Activated T-cell treated with anti-CD3 and anti-CD28 coated beads for 24 hours (primary cell): Measurements from ENCODE around the gene KCNT1.

Experiments used
- DNase-seq: peaks from one replicate; pipeline ENCODE4 v3.0.0-alpha.2; 2020; ENCODE audit warnings: low read depth

KCNT1 gene

DNA sequence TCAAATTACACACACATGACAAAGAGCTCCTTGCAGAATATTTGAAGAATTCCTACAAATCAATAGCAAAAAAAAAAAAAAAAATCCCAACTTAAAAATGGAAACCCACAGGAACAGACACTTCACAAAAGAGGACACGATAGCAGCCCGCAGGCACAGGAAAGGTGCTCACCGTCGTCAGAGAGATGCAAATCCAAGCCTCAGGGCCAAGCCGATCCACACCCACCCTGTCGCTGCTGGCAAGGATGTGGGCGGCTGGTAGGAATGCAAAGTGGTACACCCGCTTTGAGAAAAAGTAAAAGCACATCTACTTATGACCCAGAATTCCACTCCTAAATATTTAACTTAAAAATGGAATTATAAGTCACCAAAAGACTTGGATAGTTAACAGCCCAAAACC is 28.0 kb upstream of the KCNT1 start:
- no peak for DNase-seq

DNA sequence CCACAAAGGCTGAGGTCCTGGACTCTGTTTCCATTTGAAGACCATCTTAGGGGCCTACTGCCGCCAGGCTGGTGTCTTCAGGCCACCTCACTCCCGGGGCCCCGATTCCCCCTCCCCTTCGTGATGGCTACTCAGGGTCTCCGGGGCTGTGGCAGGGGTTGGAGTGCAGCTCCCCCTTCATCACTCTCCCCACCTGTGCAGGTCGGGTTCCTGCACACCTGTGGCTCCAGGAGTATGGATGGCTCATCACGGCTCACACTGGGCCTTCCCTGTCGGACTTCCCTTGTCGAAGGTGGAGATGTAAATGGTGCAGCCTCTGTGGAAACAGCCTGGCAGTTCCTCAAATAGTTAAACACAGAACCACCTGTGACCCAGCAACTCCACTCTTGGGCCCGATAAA is 27.0 kb upstream of the KCNT1 start:
- DNase-seq: no peak

DNA sequence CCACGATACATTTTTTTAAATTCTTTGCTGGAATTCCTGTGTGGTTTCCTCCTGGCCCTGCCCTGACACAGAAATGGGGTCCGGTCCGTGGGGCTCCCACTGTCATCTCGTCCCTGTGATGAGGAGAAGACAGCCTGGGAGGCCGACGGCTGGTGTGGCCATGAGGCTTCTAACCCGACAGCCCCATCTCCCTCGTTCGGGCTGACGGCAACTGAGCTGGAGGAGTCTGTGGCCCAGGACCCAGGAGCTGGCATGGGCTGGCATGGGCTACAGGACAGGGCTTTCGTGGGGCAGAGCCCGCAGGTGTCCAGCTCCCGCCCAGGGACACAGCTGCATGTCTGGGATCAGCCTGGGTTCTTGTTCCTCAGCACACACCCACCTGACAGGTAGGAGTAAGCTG is 25.1 kb upstream of the KCNT1 start:
- no peak for DNase-seq

DNA sequence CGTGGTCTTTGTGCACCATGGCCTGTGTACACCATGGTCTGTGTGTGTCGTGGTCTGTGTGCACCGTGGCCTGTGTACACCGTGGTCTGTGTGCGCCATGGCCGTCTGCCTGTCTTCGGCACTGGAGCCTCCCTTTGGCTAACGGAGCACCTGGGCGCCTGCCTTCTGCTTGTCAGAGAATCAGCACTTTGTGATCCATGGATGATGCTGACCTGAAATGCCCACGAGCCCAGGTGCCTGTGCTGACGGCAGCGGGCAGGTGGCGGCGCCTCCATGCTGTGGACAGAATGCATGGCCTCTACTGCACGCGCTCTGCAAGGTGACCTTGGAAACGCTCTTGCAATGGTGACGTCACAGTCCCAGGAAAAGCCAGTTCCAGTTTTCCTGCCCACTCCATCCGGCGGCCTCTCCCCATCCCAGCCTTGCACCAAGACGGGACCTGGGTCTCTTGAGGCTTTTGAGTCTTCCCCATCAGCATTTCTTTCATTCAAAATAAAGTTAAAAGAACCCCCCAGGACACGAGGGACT is 24.3 kb upstream of the KCNT1 start:
- DNase-seq: no peak

DNA sequence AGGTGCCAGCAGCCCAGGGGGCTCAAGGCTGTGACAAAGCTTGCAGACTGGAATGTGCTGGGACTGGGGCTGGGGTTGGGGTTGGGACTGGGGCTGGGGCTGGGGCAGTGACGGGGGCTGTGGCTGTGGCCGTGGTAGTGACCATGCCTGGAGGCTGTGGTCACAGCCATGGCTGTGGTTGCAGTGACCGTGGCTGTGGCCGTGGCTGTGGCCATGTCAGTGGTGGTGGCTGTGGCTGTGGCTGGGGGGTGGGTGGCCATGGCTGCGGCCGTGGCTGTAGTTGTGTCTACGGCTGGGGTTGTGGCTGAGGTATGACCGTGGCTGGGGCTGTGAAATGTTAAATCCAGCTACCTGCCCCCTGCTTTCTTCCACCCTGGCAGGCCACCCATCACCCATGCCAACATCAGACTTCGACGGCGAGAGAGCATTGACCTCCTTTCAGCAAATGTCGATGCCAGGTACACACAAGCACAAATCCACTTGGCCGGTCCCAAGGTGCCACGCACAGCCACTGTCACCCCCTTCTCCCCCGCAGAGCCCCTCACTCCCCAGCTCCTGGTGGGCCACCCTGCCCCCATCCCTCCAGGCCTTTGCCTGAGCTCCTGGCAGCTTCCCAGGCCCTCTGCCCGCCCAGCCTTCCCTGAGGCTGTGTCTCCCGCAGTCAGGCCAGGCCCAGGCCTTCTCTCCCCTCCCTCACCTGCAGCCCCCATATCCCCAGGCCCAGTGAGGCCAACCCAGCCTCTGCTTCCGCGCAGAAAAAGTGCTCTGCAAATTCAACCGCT is 23.6 kb upstream of the KCNT1 start:
- DNase-seq: no peak

DNA sequence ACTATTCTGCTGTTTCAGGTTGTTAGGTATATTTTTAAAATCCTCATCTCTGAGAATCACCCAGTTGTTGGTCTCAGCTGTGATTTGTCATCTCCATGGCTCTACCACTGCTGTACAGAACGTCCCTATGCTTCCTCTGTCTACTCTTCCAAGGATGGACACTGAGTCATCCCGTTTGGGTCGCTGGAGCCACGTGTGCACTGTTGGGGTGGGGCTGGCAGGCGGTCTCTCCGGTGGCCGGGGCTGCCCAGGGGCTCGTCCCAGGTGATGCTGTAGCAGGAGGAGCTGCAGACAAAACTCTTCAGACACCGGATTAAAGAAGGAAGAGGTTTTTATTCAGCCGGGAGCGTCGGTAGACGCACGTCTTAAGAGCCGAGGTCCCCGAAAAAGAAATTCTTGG is 21.9 kb upstream of the KCNT1 start:
- no peak for DNase-seq

DNA sequence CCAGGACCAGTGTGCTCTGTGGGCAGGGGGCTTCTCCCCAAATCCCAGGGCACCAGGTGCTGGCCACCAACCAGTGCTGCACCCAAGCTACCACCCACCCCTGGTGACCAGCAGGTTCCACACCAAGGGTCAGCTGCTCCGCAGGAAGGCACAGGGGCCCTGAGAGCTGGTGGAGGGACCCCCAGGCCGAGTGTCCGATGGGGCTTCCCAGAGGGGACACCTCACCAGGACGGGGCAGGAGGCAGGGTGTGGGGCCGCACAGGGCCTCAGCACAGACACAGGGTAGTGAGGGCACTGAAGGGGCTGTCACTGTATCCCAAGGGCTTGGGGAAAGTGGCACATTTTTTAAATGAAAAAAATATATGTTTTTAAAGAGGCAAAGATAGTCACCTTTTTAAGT is 20.8 kb upstream of the KCNT1 start:
- no peak for DNase-seq

DNA sequence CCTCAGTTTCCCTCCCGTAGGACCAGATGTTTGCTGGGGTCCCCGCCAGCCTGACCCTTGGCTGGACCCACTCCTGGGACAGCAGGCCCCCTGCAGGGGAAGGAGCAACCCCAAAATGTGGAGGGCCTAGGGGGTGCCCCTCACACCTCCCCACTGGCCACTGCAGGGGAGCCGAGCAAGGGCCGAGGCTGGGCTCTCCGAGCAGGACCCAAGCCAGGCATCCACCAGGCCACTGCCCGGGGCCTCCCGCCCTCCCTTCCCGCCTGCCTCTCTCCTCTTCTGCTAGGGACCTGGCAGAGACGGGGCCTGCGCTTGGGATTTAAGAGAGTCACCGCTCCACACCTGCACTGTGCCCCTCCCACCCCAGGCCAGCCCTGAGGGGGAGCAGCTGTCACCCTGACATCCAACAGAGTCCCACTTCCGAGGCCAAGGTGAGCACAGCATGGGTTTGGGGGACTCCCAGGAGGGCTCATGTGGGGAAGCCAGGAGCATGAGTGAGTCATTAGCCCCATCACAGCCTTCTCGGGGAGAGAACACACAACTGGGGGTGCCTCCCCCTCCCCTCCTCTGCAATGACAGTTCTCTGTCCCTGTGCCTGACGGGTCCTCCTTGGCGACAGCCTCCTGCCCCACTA is 18.5 kb upstream of the KCNT1 start:
- DNase-seq: no peak

DNA sequence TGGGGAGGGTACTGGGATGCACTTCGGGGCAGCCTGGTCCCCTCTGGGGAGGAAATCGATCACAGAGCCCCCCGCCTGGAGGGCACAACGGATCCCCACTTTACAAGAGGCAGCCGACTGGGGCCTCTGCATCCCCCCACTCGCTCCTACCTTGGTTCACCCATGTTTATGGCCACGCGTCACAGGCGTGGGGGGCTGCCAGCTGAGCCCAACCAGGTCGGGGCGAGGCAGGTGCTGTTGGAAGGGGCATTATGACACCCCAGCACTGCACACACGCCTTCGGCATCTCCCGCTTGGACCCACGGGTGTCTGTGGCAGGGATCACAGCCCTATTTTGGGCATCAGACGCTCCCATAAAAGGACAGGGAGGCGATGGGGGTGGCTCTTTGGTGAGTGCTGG is 17.3 kb upstream of the KCNT1 start:
- DNase-seq: no peak

DNA sequence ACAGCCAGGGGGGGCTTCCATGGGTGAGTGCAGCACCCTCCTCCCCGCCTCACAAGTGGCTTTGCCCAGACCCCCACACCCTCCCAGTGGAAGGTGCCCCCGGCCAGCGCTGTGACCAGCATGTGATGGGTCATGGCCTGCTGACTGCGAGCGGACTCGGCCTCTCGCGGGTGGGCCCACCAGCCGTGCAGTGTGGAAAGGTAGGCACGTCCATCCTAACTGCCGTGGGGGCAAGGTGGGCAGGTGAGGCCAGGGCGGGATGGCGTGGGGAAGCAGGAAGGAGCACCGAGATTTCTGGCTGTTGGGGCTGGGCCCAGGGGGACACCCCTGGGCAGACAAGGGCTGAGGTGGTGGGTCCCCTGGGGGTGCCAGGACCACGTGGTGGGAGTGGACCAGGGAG is 14.8 kb upstream of the KCNT1 start:
- DNase-seq: no peak

DNA sequence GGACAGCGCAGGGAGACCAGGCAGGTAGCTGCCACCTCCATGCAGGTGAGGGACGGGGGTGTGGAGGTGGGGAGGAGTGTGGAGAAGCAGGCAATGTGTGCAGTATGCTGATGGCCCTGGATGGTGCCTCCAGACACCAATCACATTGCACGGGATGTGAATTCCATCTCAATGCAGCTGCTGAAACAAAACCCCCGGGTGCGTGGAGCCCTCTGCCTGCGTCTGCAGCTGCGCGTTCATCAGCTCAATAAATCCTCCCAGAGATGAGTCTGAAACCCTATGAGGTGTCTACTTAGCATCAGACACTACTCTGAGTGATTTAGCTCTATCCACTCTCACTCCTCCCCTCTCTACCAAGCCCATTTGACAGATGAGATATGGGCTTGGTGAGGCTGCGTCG is 13.0 kb upstream of the KCNT1 start:
- no peak for DNase-seq

DNA sequence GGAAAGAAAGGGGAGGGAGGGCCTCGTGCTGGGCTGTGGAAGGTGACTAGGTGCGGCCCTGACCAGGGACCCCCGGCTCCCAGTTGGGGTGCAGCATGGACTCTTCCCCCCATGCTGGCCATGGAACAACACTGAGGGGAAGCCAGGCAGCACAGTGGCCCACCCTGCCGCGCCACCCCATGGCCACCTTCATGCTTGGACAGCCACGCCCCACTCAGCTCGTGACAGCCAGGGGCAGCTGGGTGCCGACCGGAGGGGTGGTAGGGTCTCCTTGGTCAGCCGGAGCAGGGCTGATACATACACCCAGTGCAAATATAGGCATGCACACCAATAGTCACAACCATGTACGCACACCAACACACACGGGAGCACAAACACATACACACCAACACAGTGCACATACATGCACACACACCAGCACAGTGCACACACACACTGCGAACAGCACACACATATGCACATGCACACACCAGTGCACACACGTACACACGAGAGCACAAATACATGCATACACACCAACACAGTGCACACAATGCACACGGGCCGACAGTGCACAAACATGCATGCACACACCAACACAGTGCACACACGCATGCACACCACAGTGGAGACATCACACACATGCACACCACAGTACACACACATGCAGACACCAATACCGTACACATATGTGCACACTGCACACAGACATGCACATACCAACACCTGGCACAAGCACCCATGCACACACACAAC is 11.0 kb upstream of the KCNT1 start:
- DNase-seq: no peak

DNA sequence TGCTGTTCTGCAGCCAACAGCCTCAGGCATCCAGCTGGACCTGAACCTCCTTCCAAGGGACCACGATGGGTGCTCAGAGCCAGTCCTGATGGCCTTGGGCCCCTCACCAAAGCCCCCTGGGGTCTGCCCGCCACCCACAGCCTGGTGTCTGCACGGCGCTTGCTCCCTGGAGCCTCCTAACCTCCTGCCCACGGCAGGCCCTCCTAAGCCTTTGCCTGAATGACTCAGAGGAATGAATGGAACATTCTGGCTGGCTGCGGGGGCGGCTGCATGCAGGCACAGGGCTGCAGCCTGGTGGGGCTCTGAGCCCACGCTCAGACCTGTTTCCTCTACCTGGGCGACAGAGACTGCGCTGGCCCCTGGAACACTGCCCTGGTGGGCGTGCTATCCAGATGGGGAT is 9.6 kb upstream of the KCNT1 start:
- DNase-seq: no peak

DNA sequence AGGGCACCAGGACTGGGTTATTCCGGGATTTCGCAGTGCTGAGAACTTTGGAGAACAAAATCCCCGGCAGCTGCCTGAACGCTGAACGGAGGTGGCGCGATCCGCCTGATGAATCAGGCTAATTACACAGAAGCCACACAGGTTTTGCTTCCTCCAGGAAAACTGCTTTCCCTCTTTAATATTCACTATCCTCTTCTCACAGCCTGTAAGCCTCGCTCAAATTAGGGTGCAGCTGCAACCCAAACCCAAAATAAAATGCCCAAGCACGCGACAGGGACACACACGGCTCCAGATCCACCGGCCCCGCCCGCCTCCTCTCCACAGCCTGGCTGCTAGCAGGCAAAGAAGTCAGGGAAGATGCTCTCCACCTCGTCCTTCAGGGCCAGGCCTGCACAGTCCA is 8.7 kb upstream of the KCNT1 start:
- DNase-seq: no peak

DNA sequence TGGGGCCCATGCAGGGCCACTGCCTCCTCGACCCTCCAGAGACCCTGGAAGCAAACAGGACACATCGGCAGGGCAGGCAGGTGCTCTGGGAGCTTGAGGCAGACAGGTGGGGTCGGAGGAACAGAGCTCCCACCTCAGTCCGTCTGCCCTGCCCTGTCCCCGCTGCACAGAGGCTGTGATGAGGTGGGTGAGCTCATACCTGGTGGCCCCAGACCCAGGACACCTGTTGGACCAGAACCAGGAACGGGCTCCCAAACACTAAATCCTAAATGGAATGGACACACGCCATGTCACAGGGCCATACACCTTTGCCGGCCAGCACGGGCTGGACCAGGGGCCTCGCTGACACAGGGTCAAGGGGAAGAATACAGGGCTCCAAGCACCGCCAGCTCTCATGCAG is 8.2 kb upstream of the KCNT1 start:
- DNase-seq: no peak

DNA sequence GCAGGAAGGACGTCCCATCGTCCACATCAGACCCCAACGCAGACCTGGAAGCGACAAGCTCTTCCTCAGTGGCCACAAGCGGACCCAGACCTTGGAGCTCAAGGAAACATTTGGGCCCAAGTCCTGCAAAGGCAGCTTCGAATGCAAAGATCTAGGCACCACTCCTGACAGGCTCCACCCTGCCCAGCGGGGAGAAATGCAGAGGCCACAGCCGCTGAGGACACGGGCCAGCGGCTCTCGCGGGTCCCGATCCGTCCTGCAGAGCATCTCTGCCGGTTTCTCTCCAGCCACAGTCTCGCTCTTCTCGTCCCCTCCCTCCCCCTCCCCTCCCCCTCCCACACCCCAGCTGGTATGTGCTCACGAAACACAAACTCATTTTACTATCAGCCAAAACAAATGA is 7.6 kb upstream of the KCNT1 start:
- no peak for DNase-seq

DNA sequence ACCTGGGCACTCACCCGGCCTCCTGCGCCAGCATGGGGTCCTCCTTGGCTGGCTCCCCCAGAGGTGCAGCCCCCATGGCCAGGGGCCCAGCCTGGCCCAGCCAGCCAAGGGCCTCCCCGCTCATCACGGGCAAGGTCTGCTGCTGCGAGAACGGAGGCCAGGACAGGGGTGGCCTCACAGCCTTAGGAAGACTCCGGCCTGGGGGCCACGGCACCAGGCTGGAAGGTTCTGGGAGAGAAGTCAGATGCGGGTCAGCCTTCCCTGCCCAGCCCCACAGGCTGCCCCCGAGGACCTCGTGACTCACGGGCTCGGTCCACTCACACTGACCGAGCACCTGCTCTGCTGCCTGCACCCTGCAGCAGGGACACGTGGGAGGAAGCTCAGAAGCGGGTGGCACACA is 6.9 kb upstream of the KCNT1 start:
- no peak for DNase-seq

DNA sequence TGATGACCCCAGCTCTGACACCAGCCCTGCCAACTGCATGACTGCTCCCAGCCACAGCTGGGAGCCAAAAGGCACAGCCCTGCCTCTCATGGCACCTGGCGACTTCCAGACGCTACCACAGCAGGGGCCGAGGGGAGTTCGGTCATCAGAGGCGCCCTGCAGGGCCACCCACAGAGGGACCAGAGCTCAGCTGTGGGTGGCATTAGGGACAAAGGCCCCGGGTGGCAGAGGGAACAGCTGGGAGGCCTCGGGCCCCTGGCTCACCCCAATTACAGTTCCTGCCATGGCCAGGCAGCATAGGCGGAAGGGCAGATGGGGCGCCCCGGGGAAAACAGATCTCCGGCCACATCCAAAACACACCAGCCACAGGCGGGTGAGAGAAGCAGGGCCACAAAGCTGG is 6.3 kb upstream of the KCNT1 start:
- DNase-seq: no peak

DNA sequence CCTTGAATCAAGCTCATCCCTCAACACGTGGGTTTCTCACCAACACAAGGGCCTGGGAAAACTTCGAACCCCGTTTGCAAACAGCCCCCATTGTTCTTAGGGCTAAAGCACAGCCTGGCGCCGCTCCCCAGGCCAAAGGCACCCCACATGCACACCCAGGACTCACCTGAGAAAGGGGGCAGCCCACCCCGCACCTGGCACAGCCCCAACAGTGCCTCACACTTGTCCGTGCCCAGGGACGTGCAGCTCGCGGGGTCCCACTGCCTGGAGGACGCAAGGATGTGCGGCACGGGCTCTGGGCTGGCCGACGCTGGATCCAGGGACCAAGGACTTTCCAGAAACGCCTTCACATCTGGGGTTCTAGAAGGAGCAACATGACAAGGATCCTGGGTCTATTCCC is 5.5 kb upstream of the KCNT1 start:
- no peak for DNase-seq

DNA sequence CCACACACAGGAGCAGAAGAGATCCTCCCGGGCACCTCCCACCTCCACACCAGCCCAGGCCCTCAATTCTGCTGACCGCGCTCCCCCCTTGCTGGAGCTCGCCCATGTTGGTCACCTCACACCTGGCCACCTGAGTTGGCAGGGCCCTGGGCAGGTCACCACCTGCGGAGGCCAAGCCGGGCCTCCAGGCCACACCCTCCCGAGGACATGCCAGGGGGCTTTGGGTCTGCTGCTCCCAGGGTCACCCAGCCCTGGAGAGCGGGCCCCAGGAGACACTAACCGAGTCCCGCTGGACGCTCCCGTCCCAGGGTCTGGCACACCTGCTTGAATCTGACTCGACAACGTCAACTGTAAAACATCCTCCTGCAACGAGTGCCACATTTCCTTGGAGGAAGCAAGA is 4.8 kb upstream of the KCNT1 start:
- DNase-seq: no peak

DNA sequence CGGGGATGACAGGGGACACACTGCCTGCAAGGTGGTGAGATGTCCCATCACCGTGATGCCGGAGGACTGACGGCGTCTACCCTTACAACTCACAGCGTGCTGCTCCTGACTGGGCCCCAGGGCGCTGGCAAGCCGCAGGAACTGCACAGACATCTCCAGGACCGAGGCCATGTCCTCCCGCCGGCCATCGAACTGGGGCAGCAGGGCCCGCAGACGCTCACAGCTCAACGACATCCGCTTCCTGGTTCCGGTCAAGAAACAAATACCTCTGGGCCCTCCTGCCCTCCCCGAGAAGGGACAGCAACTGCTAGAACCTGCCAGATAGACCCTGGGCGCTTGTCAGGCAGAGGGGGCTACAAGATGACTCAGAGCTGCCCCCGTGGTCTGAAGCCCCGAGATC is 3.7 kb upstream of the KCNT1 start:
- DNase-seq: no peak

DNA sequence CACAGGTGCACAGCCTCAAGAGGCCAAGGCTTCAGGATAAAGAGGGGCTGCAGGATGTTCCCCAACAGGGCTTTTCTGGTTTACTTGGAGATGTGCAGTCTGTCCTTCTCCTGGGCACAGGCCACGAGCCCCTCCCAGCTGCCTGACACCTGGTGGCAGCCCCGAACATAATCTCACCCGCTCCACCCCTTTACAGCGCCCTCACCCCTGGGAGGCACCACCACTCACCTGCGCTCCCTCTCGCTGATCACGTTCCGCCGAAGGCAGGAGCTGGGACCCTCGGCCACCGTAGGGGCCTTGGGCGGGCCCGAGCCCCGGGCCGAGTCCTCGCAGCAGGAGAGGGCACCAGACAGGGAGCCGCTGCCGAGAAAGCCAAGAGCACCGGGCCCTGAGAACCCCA is 3.2 kb upstream of the KCNT1 start:
- no peak for DNase-seq

DNA sequence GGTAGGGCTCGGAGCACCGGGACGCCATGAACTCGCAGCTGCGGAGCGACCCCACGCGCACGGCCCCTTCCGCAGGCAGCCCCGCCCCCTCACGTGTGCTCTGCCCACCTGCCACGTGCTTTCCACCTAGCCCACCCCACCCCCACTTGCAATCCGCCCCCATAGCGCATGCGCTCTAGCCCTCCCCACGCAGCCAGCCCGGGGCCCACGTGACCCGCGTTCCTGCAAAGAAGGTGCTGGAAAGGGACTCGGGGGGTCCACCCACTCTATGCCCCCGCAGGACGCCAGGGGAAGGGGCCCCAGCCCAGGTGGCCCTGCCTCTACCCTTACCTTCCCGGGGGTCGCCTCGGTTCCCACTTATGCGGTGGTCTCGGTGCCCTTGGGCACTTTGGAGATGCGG is 2.5 kb upstream of the KCNT1 start, which contains the start of gene SOHLH1:
Gene SOHLH1, minus strand, starts transcription at position 42 of the 400 bp plus-strand sequence. Its CDS starts 14 bp downstream, at position 28.
- DNase-seq: no peak
